LHCN-M2 (cell line): ENCODE measurements around the gene NDRG2. TPM values are rescaled to one million over a fixed set of nuclear protein-coding genes. Genes with fewer than 3 reads are reported as not detected.
"Not testable (repeated sequence)": the region's sequence is repeated elsewhere in the genome, so short reads cannot be mapped to it uniquely, and the experiment has no call there.

ENCODE experiments used
- DNase-seq: peaks from one replicate; pipeline ENCODE4 v3.0.0-alpha.2; 2012; ENCODE audit warnings: low read depth
- total RNA-seq: library from RNA; depleted of rRNA; stranded (reverse); fragments of >200 nt; gene quantifications from 2 replicates; pipeline ENCODE4 v1.2.3, GENCODE V29; 2014

Gene NDRG2
- total RNA-seq, 1 experiment from 2014 or later: 0.86 TPM

DNA sequence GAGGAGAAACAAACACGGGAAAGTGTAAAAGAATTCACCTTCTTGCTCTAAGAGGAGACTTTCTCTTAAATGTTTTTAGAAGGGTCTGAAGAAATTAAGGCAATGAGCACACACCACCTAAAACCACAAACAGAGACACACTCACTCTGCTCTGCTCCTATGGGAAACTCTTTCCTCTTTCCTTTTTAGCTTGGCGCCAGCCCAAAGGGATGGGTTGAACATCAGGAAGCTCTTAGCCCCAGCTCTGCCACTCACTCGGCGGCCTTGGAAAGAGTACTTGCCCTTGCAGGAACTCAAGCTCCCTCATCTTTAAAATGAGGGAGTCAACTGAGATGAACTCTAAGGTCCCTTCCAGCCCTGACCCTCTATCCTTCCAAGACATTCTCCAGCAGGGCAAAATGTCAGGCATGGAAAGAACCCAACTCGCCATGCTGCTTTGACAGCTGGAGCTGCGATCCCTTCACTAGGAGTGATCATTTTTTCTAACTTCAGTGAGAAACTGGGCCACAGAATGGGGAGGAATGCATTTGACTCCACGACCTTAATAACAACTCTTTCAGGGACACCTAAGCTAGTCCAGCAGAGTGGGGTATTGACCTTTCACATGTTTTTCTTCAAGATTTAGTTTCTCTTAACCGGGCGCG, 31.8 kb upstream of the NDRG2 start:
- DNase-seq: peak; percentile 36

DNA sequence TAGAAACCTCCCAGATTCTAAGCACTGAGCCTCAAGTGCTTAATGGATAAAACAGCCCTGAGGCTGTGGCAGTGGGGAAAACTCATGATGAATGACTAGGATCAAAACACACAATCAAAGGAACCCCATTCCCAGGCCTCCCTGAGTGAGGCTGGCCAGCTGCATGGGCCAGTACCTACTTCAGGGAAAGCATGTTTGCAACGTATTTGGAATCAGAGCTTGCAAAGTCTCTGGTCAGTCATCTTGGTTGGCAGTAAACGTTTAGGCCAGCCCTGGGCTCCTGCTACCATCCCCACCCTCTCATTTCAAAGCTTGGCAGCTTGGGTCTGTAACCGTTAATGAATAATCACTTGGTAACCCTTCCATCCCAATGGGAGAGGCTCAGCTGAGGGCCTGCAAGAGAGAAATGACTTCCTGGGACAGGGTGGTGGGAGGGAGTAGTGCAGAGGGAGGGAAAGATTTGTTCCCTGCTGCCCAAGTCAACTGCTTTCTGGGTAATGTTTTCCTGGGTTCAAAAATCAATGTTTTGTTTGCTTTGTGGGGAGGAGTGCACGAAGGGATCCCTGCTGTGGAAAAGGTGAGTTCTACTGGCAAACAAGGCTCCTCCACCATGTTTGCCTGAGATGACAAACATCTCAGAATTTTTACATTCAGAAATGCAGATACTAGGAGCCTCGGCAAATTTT, 30.7 kb upstream of the NDRG2 start:
- no peak for DNase-seq

DNA sequence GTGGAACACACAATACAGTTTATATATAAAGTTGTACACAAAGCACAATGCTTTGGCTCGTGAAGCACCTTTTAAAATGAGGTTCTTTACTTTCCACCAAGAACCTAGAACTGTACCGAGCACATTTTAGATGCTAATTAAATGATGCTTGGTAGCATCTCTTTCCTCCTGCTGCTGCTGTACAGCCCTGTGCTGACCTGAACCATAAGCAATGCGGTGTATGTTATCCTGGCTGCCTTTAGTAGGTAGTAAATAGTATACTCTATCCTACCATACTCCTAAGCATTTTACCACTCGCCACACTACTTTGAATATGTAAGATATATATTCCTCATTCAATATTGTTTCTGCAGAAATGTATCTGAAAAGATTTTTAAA, 29.9 kb upstream of the NDRG2 start:
- no peak for DNase-seq

- DNase-seq: no peak
These were observed 29.4 kb upstream of the NDRG2 start for GRCh38 chr14:21054123-21054767.

- DNase-seq: no peak
These were observed 28.6 kb upstream of the NDRG2 start for GRCh38 chr14:21053184-21054122.

GRCh38 chr14:21050597-21050996, 25.7 kb upstream of the NDRG2 start:
- DNase-seq: no peak

DNA sequence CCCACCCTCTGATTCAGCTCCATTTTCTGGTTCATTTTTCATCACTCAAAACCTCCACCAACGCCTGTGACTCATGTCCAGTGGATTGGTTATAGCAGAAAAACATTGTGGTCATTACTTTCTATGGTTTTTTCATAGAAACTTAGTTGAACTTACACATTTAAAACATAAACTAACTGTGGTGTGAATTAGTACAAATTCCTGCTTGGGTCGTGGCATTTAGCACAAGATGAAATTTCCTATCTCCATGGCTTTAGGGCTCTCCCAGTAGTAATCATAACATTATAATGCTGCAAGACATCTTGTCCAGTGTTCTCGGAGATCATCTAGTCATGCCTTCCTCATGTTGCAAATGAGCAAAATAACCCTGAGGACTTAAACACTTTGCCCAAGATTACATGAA, 24.4 kb upstream of the NDRG2 start:
- peak; percentile 49 for DNase-seq

- no peak for DNase-seq
These were observed 23.8 kb upstream of the NDRG2 start for GRCh38 chr14:21048638-21049037.

DNA sequence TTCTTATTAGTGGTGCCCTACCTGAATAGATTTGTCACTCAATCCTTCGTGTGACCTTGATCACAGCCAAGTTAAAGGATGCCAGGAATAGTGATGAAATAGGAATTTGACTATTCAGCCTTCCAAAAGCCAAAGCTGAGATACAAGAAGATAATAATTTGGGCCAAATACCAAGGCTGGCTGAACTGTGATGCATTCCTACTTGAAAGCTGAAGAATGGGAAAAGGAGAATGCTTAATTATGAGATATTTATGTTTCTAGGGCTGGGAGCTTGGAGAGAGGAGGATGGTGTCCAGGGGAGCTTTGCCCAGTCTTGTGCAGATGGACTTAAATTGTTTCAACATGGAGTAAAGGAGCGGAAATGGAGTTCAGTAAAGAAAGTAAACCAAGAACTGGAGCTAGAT, 22.5 kb upstream of the NDRG2 start:
- DNase-seq: no peak

DNA sequence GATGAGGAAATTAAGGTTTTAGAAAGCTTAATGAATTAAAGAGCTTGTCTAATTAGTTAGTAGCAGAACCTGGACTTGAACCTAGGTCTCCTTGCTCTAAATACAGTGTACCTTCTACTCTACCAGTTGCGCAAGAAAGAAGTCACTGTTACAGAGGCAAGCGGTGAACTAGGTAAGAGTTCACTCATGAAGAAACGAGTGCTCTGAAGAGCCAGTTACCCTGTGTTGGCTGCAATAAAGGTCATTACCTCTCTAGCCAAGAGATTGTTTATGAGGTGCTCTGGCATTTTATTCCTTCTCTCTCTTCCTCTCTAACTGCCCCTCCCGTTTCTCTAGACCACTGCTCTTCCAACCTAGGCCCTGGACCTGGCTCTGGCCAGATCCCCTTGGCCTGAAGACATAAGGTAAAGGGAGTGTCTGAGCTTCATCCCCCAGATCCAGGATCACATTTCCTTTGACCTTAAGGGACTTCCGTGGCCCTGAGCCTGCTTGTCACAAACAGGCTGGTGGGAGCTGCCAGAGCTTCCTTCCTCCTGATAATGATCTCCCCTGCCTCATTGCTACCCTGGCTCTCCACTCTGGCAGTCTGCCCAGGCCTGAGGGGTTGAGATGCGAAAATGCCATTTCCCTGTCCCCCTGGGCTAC, 19.2 kb upstream of the NDRG2 start:
- no peak for DNase-seq

GRCh38 chr14:21043387-21043973, 18.6 kb upstream of the NDRG2 start:
- DNase-seq: peak; percentile 61

DNA sequence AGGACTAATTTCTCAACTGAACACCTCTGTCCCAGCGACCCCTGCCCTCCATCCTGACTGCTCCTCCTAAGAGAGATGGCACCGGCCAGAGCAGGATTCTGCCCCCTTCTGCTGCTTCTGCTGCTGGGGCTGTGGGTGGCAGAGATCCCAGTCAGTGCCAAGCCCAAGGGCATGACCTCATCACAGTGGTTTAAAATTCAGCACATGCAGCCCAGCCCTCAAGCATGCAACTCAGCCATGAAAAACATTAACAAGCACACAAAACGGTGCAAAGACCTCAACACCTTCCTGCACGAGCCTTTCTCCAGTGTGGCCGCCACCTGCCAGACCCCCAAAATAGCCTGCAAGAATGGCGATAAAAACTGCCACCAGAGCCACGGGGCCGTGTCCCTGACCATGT, 18.1 kb upstream of the NDRG2 start:
- DNase-seq: peak; percentile 60

DNA sequence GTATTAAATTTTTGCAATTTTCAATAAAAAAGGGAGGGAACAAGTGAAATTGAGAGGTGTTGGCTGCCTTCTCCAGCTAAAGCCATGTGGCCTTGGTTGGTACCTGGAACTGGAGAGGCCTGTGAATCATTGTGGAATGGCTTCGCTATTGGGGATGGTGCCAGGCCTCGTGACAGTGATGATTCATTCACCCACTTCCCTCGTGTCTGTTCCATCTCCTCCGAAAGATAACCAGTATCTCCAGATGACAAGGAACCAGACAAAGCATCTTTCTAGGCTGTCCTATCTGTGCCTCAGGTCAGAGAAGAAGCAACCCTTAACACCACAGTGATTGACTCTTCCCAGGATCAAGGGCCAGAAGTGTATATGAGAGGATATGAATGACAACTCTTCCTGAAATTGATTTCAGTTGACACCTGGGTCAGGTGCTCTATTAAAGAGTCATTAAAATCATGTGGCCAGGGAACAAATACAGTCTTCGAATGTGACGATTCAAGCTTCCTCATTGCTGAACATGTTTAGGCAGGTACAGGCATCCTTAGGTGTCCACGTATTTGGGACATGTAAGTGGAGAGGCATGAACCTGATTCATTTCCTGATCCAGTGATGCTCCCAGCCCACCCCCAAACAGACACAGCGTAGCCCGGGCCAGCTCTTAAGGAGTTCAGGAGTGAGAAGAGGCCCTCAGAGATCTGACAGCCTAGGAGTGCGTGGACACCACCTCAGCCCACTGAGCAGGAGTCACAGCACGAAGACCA, 17.0 kb upstream of the NDRG2 start, which contains the start of gene RNASE7:
Gene RNASE7 (plus strand): TSS at position 687 of the 758 bp plus-strand sequence. CDS start 631 bp downstream, outside the sequence.
- DNase-seq: peak; percentile 74

DNA sequence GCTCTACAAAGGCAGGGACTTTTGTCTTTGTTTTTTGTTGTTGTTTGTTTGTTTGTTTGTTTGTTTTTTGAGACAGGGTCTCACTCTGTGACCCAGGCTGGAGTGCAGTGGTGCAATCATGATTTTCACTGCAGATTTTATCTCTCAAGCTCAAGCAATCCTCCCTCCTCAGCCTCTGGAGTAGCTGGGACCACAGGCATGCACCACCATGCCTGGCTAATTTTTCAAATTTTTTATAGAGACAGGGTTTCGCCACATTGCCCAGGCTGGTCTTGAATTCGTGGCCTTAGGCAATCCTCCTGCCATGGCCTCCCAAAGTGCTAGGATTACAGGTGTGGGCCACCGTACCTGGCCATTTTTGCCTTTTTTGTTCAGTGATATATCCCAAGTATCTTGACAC, 16.1 kb upstream of the NDRG2 start:
- not testable (repeated sequence) for DNase-seq

DNA sequence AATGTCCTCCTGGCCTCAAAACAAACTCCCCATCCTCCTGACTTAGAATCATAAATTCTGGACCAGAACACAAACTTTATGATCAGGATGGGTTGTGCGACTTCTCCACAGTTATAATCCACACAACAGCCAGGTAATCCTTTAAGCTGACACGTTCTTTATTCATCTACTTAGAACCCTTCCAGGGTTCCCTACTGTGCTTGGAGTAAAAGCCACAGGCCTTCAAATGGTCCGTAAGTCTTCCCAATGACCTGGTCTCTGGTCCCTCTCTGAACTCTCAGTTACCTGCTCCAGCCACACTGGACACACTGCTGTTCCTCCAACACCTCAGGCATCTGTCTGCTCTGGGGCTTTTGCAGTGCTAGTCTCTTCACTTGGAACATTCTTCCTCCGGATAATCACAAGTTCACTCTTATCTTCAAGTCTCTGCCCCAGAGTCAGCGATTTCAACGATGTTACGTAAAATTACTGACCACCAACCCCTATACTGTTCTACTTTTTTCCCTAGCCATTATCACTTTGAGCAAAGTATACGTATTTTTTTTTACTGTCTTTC, 15.6 kb upstream of the NDRG2 start:
- DNase-seq: no peak

GRCh38 chr14:21039585-21040369, 14.9 kb upstream of the NDRG2 start:
- peak; percentile 86 for DNase-seq

DNA sequence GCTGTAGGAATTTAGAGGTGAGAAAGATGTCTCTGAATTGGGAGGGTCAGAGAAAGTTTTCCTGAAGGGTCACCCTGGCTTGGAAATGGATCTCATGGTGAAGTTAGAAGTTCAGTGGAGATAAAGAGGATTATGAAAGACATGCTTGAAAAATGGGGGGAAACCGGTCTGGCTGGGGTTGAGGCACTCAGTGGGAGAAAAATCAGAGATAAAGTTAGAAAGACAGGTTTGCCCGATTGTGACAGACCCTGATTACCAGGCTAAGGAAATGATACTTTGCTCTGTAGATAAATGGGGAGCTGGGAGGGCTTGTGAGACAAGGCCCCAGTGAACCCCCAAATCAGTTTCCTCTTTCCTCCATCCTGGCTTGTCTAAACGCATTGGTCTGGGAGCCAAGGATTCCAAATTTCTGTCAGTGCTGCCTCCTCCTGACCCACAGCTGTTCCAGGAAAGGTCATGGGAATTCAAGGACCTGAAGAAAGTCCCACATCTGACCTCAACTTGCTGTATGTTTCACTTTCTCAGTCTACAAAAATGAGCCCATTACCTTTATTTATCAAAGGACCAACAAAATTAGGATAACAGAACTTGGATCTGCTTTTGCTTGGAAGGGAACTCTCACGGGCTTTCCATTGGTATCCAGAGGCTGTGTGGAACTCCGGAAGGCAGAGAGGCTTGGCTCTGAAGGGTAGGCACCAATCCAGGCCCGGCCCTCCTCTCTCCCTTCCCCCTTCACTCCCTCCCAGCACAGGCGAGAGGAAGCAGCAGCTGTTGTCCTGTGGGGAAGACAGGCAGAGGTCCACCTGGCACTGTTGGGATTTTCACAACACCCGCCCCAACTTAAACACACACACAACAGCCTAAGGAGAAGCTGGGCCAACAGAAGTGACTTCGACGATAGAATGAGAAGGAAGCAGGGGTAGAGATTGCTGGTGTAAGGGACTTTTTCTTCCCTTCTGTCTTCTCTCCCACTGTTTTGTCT, 13.9 kb upstream of the NDRG2 start:
- peak; percentile 94 for DNase-seq

DNA sequence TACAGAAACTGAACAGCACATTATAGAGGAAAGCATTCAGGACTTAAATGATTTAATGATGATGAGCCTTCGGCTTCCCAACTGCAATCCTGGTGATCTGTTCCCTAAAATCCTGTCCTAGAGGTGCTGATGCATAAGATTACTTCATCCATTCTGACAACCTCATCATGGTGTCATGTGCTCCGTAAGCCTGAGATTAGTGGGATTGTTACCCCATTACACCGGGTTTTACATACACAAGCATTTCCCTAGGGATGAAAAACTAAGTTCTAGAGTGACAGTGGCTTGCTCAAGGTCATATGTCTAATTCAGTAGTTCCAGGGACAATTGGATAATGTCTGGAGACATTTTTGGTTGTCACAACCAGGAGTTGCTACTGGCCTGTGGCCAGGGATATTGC, 12.3 kb upstream of the NDRG2 start:
- no peak for DNase-seq
